Activated CD8-positive, alpha-beta memory T cell treated with anti-CD3 and anti-CD28 coated beads for 48 hours (primary cell): Measurements from ENCODE around the gene PDZK1.
"Not testable (repeated sequence)": the region's sequence is repeated elsewhere in the genome, so short reads cannot be mapped to it uniquely, and the experiment has no call there.

Experiments used
- DNase-seq, 3 experiments: peaks; one replicate each; pipeline ENCODE4 v3.0.0-alpha.2; 2020; ENCODE audit warnings: low read depth in 2 of 3, low spot score in 2 of 3

The PDZK1 gene

GRCh38 chr1:145707183-145707867, at the start of gene PDZK1:
Gene PDZK1 (minus strand): TSS chr1:145707368. CDS start chr1:145688021, 19,347 bp downstream.
- no peak for DNase-seq

- no peak for DNase-seq
These were observed 44.4 kb upstream of the PDZK1 start for GRCh38 chr1:145751491-145752037.

GRCh38 chr1:145750426-145750825, 43.3 kb upstream of the PDZK1 start:
- DNase-seq: no peak

- DNase-seq: no peak
These were observed 40.5 kb upstream of the PDZK1 start for GRCh38 chr1:145747398-145748247.

- no peak for DNase-seq
These were observed 33.1 kb upstream of the PDZK1 start for GRCh38 chr1:145740269-145740668.

GRCh38 chr1:145736191-145736590, 29.0 kb upstream of the PDZK1 start:
- DNase-seq: no peak

- no peak for DNase-seq
These were observed 23.7 kb upstream of the PDZK1 start for GRCh38 chr1:145730900-145731299.

- no peak for DNase-seq
These were observed 23.3 kb upstream of the PDZK1 start for GRCh38 chr1:145730467-145730866.

GRCh38 chr1:145729666-145730436, 22.7 kb upstream of the PDZK1 start:
- DNase-seq: no peak

- no peak for DNase-seq
These were observed 22.0 kb upstream of the PDZK1 start for GRCh38 chr1:145729196-145729595.

GRCh38 chr1:145726193-145726592, 19.0 kb upstream of the PDZK1 start:
- not testable (repeated sequence) for DNase-seq

- peak; percentile 56 to 76 (median 70) for DNase-seq
These were observed 13.9 kb upstream of the PDZK1 start for GRCh38 chr1:145720878-145721671.

GRCh38 chr1:145720556-145720877, 13.3 kb upstream of the PDZK1 start:
- DNase-seq: no peak

- DNase-seq: no peak
These were observed 12.3 kb upstream of the PDZK1 start, which contains the start of gene CD160 for GRCh38 chr1:145719230-145720079. Gene CD160 (plus strand): TSS chr1:145719499. CDS start chr1:145728328, 8,829 bp downstream.

- not testable (repeated sequence) for DNase-seq
These were observed 11.3 kb upstream of the PDZK1 start for GRCh38 chr1:145718465-145718864.

- DNase-seq: no peak
These were observed 10.7 kb upstream of the PDZK1 start for GRCh38 chr1:145717833-145718232.

- DNase-seq: no peak
These were observed 9.6 kb upstream of the PDZK1 start for GRCh38 chr1:145716641-145717345.

- no peak for DNase-seq
These were observed 7.5 kb upstream of the PDZK1 start for GRCh38 chr1:145714524-145715111.

GRCh38 chr1:145711213-145711651, 4.1 kb upstream of the PDZK1 start:
- DNase-seq: no peak
